Brain pericyte (primary cell): Measurements from ENCODE around the gene SRGAP2C.
"Not testable (repeated sequence)": the region's sequence is repeated elsewhere in the genome, so short reads cannot be mapped to it uniquely, and the experiment has no call there.

Experiments
- DNase-seq: peaks from one replicate; pipeline ENCODE4 v3.0.0-alpha.2; 2012; ENCODE audit warnings: low read depth, low spot score

SRGAP2C gene

DNA sequence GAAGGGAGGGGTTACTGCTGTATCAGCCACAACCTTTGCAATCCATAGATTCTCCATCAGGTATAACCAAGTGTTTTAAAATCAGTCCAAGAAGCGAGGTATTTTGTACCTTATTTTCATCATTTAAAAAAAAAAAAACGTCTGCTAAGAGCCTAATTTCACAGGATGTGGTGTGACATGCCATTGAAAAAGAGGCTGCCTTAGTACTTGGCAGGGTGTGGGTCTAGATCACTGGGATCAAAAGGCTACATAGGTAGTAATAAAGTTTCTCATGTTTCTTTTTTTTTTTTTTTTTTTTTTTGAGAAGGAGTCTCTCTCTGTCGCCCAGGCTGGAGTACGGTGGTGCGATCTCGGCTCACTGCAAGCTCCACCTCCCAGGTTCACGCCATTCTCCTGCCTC, 192.2 kb downstream of the SRGAP2C start:
- DNase-seq = not testable (repeated sequence)

DNA sequence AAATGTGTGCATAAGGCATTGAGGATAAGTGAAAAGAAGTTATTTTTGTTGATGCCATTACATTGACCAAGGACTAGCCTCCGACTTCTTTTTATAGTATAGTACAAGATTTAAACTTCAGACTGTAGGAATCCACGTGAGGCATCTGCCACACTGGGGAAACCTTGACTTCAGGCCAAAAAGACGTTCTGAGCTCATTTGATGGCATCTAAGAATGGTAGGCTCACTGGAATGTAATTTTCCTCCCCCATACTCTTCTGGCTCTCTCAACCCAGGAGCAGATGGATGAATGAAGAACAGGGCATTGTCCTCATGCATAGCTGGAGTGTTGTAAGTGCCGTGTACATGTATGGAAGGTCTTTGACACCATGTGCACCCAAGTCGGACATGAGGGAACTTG, 194.0 kb downstream of the SRGAP2C start:
- not testable (repeated sequence) for DNase-seq

DNA sequence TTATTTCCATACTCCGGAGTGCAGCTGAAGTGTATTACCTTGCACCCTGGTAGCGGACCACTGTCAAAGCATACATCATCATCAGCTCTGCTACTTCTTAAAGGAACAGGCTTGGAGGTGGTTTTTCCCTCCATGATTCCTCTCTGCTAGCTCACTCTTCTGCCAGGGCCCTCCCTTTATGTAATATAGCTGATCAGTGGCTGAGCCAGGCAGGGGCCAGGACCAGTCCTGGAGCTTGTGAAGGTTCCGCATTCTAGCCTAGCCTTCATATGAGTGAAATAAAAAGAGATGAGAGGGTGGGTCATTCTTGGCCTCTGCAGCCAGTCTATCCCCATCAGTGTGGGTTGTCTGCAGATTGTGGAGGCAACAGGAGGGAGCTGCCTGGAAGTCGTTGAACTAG, 200.0 kb downstream of the SRGAP2C start:
- DNase-seq = not testable (repeated sequence)

DNA sequence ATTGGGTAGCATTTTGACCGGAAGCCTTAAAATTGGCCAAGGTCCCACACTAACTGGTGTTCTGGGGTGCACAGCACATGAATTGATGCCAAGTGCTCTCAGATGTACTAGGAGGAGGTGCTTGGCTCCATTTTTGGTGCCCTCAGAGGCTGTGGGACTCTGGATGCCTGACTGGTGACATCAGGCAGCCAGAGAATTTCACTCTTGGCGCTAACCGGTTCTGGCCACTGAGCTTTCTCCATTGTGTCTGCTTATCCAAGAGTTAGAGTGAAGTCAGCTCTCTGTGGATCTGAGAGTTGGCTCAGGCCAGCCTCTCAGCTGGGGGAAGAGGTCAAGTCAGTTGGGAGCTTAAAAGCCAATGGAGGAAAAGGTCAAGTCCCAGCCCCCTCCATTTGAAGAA, 200.4 kb downstream of the SRGAP2C start:
- not testable (repeated sequence) for DNase-seq

GRCh38 chr1:121385563-121386288, 201.0 kb downstream of the SRGAP2C start:
- DNase-seq = not testable (repeated sequence)

DNA sequence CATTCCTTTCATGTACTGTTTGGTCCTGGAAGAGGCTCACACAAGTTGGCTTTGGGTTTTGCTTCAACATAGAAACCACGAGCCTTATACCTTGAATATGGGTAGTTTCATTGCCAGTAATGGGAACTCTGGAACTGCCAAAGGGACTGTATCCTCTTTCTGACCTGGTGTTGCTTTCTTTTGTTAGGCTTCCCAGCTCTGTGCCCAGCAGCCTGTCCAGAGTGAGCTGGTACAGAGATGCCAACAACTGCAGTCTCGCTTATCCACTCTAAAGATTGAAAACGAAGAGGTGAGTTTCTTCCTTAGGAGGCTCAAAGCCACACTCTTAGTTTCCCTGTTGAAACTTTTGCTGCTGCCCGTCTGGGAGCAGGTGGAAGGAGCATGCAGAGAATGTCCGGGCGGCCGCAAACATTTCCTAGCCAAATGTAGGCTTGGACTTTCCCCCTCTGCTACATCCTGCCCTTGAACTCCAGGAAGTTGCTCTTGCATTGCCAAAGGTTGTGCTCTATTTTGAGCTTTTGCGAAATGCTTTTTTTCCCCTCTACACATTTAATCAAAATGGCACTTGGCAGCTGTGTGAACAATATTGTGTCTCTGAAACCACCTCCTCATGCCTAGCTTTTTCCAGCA, 201.7 kb downstream of the SRGAP2C start:
- not testable (repeated sequence) for DNase-seq

DNA sequence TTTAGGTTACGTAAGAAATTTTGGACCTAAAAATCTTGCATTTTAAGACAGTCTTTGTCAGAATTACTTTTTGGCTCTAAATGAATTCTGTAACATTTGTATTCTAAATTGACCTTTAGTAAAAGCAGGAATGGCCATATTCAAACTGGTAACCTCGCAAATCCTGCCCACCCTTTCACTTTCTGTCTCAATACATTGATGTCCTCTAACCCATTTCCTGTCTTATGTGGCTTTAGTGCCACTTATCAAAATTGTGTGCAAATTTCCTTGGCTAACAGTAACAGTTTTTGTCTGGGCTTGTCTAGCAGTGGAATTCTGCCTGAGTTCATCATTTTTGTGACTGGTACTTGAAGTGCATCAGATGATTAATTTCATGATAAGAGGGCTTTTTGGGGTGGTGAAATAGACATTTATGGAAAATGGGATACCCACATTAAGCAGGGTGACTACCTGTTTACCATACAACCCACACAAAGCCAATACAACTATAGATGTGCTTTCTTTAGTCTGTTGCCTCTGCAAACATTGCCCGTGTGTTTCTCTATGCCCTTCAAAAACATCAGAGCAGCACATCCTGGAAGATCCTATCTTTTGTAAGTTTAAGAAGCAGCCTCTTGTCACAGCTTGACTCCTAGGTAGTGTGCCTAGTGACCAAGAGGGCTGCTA, 205.3 kb downstream of the SRGAP2C start:
- not testable (repeated sequence) for DNase-seq

- DNase-seq = not testable (repeated sequence)
These were observed 207.4 kb downstream of the SRGAP2C start for GRCh38 chr1:121392130-121392529.

DNA sequence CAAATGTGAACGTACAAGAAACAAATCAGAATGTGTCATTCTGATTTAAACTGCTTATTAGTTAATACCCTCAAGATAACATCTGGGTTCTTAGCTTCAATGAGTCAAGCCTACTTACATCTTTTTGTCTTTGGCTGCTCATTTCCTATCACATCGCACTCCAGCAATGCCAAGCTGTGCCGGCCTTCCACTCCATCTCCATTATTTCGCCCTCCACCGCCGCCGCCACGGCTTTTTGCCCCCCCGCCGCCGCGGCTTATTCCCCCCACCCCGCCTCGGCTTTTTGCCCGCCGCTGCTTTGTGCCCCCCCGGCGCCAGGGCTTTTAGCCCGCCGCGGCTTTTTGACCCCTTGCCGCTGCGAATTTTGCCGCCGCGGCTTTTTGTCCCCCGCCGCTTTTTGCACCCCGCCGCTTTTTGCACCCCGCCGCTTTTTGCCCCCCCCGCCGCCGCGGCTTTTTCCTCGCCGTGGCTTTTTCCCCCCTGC, 211.0 kb downstream of the SRGAP2C start:
- DNase-seq = not testable (repeated sequence)

GRCh38 chr1:121396335-121397081, 211.7 kb downstream of the SRGAP2C start:
- DNase-seq = not testable (repeated sequence)

GRCh38 chr1:121397101-121397500, 212.3 kb downstream of the SRGAP2C start:
- DNase-seq = not testable (repeated sequence)

DNA sequence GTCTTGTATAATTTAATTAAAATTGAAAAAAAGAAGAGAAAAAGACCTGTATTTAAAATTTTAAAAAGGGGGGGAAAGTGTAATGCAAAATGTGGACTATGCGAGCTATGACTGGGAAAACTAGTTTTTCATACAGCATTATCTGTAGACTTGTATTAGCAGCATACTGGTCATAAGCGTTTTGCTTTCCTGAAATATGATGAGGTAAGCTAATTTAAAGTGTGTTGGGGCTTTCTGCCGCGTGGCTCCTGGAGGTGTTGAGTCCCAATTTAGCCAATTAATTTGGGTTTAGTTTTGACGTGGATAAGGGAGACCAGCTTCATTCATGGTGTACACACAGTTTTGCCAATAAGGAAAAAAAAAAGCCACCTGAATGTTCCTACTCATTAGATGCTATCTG, 214.4 kb downstream of the SRGAP2C start:
- DNase-seq = not testable (repeated sequence)

DNA sequence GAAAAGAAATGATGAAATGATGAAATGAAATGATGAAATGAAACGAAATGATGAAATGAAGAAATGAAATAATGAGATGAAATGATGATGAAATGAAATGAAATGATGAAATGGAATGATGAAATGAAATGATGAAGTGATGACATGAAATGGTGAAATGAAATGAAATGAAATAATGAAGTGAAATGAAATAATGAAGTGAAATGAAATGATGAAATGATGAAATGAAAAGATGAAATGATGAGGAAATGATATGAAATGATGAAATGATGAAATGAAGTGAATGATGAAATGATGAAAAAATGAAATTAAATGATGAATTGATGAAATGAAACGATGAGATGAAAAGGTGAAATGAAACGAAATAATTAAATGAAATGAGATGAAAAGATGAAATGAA, 215.3 kb downstream of the SRGAP2C start:
- DNase-seq = not testable (repeated sequence)

GRCh38 chr1:121400541-121401310, 216.0 kb downstream of the SRGAP2C start:
- not testable (repeated sequence) for DNase-seq

DNA sequence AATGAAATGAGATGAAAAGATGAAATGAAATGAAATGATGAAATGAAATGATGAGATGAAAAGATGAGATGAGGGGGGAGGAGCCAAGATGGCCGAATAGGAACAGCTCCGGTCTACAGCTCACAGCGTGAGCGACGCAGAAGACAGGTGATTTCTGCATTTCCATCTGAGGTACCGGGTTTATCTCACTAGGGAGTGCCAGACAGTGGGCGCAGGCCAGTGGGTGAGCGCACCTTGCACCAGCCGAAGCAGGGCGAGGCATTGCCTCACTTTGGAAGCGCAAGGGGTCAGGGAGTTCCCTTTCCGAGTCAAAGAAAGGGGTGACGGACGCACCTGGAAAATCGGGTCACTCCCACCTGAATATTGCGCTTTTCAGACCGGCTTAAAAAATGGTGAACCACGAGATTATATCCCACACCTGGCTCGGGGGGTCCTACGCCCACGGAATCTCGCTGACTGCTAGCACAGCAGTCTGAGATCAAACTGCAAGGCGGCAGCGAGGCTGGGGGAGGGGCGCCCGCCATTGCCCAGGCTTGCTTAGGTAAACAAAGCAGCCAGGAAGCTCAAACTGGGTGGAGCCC, 216.7 kb downstream of the SRGAP2C start:
- DNase-seq = not testable (repeated sequence)

DNA sequence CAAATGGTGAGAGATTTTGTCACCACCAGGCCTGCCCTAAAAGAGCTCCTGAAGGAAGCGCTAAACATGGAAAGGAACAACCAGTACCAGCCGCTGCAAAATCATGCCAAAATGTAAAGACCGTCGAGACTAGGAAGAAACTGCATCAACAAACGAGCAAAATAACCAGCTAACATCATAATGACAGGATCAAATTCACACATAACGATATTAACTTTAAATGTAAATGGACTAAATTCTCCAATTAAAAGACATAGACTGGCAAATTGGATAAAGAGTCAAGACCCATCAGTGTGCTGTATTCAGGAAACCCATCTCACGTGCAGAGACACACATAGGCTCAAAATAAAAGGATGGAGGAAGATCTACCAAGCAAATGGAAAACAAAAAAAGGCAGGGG, 218.5 kb downstream of the SRGAP2C start:
- not testable (repeated sequence) for DNase-seq

GRCh38 chr1:121408354-121408753, 223.6 kb downstream of the SRGAP2C start:
- DNase-seq = no peak

- no peak for DNase-seq
These were observed 229.0 kb downstream of the SRGAP2C start for GRCh38 chr1:121413821-121414220.

DNA sequence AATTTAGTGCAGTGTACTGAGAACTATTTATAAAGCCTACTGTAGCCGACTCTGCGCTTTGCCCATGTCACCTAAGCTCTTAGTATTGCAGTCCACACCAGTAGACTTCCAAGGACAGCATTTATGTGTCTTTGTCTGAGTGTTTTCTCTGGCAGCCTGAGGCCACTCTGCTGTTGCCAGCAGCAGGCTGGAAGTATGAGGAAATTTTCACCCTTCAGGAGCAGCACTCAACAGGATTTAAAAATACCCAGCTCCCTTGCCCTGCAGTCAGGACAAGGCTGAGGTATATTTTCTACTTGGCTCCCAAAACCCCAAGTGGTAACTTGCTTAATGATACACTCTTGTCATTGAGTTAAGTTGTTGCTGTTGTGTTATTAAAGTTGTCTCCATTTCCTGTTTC, 230.1 kb downstream of the SRGAP2C start:
- DNase-seq = no peak

- DNase-seq = no peak
These were observed 232.6 kb downstream of the SRGAP2C start for GRCh38 chr1:121417325-121417923.
